Erythroblast (primary cell): Measurements from ENCODE around the gene NAA10.

ENCODE experiments used
- GATA1 ChIP-seq: IDR thresholded peaks from 2 replicates; pipeline ENCODE4 v1.6.1; 2011; ENCODE audit warnings: low read depth, mild to moderate bottlenecking, control low read depth, low read length, moderate library complexity
- POLR2A ChIP-seq: IDR thresholded peaks from 2 replicates; pipeline ENCODE4 v1.6.1; 2011; ENCODE audit warnings: mild to moderate bottlenecking, low read length

- TF ChIP-seq POLR2A (no peak), GATA1 (no peak)
These were observed 48.5 kb upstream of the NAA10 start for GRCh38 chrX:153983321-153983801.
